G401.6 (cell line): Measurements from ENCODE around the gene CTSW.

Experiments used
- FAIRE-seq: peaks from 2 replicates; lab custom pipeline; 2012; peaks lifted over from hg19 to GRCh38; lab: Jason Lieb, UNC

The CTSW gene

DNA sequence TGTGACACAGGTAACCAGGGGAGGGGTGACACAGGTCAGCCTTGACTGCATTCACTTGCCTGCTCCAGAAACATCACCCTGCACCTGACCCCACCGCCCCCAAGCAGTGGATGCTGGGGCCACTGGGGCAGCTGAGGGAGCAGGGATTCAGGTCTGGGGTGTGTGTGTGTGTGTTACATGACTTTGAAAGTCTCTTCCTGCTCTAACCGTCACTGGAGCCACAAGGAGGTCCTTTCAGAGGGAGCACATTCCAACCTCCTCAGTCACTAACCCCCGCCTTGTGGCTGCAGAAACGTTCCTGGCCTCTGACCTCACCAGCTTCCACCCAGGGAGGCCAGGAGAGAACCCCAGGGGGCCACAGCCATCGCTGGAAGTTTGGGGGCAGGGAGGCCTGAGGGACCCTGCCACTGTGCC lies 23.4 kb downstream of the CTSW start:
- FAIRE-seq, result no peak

DNA sequence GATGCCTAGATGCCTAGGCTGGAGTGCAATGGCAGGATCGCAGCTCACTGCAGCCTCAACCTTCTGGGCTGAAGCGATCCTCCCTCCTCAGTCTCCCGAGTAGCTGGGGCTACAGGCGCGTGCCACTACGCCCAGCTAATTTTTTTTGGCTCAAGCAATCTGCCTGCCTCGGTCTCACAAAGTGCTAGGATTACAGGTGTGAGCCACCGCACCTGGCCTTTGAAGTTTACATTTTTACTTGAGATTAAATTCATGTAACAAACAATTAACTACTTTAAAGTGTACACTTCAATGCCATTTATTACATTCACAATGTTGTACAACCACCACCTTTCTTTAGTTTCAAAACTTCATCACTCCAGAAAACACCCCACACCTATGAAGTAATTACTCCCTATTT lies 24.1 kb downstream of the CTSW start:
- FAIRE-seq, result no peak

DNA sequence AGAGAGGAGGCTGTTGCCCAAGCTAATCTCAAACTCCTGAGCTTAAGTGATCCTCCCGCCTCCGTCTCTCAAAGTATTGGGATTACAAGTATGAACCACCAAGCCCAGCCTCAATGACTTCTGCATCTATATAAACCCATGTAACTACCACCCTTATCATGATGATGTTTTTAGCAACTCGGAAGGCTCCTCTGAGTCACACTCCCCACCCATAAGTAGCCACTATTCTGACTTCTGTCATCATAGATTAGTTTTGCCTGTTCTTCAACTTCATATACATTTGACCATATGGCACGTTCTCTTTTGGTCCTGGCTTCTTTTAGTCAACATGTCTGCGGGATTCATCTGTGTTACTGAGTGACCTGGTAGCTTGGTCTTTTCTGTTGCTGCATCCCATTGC lies 27.0 kb downstream of the CTSW start:
- no peak for FAIRE-seq

DNA sequence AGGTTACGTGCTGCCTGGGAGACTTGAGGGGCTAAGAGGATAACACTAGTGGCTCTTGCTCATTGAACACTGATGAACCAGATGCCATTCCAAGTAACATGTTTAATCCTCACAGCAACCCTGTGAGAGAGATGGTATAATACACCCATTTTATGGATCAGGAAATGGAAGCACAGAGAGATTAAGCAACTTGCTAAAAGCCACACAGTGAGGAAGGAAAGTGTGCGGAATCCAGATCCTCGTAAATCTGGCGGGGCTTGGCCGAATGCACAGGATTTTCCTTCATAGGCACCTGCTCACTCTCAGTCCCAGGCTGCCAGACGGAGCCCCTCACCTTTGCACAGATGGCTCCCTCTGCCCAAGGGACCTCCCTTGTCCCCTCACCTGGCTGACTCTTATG lies 28.2 kb downstream of the CTSW start:
- FAIRE-seq, result no peak

DNA sequence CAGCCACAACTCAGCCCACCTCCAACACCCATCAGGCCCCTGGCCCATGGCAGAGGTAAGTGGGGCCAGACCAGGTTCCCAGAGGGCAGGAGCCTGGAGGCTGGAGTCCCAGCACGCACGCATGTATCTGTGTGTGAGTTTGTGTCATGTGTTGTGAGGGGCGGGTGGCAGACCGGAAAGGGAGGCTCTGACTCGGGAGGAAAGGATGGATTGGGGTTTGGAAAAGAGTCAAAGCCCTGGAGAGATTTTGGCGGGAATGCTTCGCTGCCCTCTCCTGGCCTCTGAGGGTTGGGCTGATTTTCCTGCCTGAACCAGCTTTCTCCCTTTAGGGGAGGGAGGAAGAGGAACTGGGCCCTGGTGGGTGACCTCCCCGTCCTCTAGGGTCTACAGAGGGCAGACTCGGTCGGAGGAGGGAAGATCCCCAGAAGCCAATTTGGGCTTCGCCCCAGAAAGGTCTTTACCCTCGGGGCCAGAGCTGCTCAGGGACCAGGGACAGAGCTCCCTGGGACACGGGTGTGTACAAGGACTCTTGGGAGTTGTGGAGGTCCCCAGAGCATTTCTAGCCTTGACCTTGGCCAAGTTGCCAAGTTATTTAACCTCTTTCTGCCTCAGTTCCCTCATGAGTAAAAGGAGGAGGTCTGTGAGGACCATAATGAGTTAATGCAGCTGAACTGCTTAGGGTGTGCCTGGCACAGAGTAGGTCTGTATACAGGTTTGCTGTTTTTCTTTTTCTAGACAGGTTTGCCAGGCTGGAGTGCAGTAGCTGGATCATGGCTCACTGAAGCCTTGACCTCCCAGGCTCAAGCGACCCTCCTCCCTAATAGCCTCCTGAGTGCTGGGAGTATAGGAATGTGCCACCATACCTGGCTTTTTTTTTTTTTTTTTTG lies 32.3 kb downstream of the CTSW start:
- peak; percentile 66 for FAIRE-seq

DNA sequence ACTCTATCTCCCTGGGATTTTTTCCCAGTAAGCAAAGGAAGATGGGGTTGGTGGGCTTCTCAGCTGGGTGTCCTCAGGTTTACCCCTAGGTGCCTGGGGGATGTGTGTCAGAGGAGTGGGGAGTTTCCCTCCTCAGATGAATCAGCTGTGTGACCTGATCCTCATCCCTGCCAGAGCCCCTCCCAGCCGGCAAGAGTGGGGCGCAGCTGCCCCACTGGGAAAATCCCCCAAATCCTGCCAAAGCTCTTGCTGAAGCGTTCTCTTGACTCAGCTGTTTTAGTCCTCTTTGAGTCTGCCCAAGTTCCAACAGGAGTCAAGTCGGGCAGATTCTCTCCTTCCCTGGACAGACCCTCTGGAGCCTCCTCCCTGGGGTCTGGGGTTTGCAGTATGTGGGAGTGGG lies 33.2 kb downstream of the CTSW start:
- FAIRE-seq, result no peak

DNA sequence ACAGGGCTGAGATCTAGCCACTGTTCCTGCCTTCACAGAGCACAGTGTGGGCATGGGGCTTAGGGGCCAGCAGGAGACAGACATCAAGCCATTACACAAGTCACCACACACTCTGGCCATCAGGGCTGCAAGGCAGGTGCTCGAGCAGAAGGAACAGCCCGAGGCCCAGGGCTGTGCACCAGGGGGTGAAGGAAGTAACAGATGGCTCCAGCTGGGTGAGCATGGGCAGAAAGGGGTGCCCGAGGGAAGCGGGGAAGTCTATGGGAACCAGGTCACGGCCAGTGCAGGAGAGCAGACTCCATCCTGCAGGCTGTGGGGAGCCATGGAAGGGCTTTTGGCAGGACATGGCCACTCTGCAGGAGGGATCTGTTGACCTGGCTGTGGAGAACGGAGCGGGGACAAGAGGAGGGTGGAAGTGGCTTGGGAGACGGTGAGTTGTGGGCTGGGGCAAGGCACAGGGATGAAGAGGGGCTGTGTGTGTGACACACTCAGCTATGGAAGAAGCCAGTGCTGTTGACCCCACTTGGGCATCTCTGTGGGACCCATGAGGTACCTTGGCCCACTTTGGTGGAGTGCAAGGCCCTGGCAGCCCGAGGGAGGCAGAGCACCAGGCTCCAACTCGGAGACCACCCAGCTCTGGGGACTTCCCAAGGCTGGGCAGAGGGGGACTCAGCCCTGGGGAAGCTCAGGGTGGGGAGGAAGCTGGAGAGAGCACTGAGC lies 35.6 kb downstream of the CTSW start:
- no peak for FAIRE-seq

DNA sequence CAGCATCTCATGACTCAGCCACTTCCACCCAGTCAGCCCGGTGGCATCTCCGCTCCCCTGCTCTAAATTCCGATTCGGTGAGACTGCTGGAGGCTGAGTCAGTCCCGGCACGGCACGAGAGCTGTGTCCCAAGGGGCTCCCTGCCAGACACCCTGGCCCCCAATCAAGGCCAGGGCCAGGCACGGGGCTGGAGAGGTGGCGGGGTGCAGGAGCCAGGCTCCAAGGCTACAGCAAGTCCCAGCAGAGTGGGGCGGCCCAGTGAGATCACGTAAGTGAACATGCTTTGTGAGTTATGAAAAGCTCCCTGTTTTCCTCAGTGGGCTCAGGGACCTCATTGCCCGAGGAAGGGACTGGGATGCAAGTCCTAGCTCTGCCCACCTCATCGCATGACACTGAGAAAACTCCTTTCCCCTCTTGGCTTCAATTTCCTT lies 36.2 kb downstream of the CTSW start:
- FAIRE-seq, result peak; percentile 97

DNA sequence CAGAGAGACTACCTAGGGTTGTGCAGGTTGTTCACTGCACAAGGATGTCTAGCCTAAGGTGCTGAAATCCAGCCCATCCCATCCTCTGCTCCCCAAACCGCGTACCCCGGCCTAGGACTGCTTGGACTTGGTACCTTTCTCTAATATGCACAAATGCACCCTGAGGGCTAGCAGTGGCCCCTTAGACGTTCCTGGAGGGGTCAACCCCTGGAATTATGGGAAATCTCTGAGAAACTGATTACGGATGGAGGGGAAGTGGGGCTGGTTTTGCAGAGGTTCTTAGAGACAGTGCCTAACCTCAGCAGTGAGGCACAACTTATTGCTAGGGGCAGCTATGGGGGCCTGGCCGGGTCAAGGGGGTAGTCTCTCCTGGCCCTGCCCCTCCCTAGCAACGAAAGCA lies 36.8 kb downstream of the CTSW start:
- FAIRE-seq, result no peak

DNA sequence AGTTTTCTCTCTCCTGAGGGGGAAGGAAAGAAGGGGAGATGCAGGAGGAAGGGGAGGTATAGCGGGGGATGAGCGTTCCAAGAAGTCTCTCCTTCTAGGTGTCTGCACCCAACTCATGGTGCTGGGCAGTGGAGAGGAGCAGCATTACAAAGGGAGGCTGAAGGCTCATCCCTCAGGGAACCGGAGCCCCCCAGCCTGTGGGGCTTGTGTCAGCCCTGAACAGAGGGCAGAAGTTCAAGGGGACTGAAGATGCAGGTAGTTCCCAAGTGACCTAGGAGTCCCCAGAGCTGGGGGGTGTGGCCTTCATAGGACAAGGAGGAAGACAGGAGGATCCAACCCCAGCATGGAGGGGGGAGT lies 37.4 kb downstream of the CTSW start:
- no peak for FAIRE-seq

DNA sequence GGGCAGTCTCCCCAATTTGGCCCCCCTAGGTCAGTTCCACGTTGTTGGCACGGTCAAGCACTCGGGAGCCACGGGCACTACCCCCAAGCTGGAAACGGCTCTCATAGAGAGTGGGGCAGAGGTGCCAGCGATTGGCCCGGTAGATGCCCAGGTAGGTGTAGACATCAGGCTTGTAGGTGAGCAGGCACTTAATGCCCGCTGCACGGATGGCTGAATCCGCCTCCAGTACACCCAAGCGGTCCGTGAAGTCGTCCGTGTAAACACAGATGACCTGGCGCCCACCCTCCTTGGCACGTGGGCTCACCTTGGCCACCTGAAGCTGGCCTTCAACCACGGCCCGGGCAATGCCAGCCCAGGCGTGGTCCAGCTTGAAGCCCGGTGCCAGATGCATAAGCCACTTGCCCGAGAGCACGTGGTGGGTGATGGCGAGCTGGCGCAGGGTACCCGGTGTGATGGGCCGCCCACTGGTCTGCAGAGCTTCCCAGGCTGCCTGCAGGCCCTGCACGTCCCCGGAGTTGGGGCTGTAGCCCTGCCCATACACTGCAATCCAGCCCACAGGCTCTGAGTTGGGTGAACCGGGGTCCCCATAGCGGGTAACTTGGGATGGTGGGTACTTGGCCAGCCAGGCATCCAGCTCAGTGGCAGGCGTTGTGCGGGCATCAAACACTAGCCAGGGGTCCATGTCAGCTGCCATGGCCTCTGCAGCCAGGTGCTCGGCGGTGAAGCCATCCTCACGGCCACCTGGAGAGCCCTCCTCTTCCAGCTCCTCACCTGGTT lies 38.0 kb downstream of the CTSW start:
- FAIRE-seq, result no peak

DNA sequence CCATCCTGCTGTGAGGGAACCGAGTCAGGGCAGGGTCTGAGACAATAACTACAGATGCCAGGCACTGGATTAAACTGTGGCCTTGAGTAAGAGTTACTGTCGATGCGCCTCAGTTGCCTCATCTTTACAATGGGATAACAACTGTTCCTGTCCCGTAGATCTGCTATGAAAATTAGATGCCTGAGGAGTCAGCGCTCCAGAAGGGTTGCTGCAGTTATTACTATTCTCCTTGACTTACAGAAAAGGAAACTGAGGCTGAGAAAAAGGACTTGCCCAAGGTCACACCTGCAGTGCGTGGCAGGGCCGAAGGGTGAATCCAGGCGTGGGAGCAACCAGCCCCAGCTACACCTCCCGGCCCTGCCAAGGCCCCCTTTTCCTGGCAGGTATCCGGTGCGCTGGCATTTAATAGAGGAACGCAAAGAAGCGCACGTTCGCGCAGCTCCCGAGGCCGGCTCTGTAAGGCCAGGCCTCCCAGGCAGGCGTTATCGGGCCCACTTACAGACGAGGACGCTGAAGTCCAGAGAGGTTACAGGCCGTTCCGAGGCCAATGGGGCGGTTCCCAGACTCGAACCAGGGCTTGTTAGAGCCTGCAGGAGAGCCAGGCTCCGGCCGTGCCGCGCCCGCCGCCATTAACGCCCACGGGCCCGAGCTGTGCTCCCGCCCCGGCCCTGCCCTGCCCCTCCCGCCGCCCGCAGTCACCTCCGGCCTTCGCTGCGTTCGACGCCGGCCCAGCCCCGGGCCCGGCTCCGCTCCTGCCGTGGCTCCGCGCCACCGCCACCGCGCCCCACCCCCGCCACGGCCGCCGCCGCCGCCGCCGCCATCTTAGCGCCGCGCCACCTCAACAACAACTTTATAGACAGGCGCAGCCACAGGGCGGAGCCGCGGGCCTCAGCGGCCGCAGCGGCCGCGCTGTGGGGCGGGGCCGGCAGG lies 38.8 kb downstream of the CTSW start, which contains the start of gene C11orf68:
TSS of gene C11orf68 (minus strand) at position 852 of the 930 bp plus-strand sequence. CDS start at position 821, 31 bp downstream.
- no peak for FAIRE-seq

DNA sequence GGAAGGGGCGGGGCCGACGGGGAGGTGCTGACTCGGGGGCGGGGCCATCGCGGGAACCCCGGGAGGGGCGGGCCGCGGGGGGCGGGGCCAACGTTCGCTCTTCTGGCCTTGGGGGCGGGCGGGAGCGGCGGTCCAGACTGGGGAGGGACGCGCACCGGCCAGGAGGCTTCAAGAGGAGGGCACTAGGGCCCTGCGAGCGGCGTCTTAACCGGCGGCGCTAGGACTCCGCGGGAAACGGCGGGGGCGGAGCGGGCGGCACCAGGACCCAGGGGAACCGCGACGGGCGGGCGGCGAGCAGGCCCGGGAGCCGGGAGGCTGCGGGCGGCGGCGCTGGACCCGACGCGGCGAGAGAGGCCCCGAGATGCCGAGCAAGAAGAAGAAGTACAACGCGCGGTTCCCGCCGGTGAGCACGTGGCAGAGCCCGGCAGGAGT lies 39.5 kb downstream of the CTSW start, which contains the start of gene DRAP1:
TSS of gene DRAP1 (plus strand) at position 286 of the 432 bp plus-strand sequence. CDS start at position 362, 76 bp downstream.
- FAIRE-seq, result no peak

DNA sequence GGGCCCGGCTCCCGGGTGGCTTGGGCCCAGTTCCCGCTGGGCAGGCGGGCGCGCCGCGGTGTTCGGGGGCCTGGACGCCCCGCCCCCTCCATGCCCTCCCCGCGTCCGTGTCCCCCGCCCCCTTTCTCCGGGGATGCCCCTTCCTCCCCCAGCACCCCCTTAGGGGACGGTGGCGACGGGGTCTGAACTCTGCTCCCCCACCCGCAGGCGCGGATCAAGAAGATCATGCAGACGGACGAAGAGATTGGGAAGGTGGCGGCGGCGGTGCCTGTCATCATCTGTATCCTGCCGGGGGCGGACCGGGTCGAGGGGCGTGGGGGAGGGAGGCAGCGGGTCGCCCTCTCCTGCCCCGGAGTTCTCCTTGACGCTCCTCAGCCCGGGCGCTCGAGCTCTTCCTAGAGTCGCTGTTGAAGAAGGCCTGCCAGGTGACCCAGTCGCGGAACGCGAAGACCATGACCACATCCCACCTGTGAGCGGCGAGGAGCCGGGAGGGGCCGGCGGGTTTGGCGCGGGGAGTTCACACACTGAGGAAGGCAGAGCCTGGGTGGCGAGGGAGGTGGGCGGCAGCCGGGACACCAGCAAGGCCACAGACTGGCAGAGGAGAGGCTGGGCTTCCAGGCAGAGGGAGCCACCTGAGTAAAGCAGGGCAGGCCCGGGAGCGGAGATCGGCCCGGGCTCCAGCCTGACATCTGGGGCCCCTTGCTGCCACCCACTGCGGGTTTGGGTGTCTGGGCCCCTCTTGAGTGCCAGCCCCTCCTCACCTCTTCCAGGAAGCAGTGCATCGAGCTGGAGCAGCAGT lies 40.1 kb downstream of the CTSW start:
- FAIRE-seq, result no peak

DNA sequence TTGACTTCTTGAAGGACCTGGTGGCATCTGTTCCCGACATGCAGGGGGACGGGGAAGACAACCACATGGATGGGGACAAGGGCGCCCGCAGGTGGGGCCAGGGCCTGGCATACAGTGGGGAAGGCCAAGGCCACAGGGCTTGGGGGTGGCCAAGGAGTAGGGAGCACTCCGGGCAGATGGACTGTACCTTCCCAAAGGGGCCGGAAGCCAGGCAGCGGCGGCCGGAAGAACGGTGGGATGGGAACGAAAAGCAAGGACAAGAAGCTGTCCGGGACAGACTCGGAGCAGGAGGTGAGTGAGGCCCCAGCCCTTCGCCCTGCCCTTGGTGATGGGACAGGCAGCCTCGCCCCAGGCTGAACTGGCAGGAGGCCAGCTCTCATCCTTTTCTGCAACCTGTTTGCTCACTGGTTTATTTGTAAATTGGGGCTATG lies 40.8 kb downstream of the CTSW start:
- FAIRE-seq, result no peak

DNA sequence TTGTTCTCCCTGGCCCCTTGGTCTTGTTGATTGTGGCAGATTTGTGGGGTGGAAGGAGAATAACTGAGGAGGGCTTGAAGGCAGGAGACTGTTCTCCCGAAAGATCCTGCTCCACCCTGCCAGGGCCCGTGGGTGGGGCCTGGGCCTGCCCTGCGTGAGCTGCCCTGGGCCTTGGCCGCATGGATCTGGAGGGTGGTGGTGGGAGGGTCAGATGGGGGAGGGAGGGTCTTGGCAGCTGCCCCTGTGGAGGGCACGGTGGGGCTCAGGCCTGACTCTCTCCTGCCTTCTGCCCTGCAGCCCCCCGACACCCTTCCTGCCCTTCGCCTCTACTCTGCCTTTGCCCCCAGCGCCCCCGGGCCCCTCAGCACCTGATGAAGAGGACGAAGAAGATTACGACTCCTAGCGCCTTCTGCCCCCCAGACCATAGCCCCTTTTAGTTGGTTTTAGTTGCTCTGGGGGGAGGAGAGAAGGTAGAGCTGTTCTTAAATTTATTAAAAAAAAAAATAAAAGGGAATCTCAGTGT lies 41.5 kb downstream of the CTSW start:
- no peak for FAIRE-seq

DNA sequence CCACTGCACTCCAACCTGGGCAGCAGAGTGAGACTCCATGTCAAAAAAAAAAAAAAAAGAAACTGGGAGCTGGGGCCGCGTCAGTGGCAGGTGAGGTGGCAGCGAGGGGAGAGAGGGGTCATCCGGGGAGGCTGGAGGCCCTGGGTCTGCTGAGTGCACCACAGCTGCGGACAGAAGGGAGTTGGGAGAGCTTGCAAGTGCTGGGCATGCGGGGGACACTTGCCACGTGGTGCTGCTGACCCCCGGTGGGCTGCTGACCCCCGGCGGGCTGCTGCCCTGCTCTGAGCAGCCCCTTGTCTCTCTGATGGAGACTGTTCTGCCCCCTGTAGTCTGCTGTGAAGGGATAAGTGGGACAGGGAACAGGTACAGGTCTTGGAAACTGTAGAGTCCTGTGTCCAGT lies 42.2 kb downstream of the CTSW start:
- no peak for FAIRE-seq

DNA sequence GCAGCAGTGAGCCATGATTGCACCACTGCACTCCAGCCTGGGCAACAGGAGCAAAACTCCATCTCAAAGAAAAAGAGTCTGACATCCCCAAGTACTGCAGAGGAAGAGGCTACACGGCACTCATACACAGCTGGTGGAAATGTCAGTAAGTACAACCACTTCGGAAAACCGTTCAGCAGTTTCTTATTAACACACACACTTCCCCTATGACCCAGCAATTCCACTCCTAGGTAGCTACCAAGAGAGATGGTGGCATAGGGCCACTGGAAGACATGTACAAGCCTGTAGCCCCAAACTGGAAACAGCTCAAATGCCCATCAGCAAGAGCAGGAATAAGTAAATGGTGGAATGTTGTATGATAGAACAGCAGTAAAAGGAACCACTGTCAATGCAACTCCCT lies 42.9 kb downstream of the CTSW start:
- no peak for FAIRE-seq

DNA sequence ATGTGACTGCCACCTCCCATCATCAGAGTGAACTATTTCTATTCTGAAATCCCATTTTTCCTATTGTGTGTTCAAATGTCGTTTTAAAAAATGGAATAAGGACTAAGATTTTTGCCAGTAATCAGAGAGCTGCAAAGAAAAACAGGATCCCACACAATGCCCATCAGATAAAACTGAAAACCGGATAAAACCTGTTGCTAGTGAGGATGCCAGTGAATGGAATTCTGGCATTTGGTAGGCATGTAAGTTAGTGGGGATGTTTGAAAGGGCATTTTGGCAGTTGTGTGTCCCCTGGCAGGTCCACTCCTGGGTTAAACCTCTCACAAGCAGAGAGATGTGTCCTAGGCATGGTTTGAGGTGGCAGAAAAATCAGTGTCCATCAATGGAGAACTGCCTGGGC lies 45.8 kb downstream of the CTSW start:
- FAIRE-seq, result no peak

DNA sequence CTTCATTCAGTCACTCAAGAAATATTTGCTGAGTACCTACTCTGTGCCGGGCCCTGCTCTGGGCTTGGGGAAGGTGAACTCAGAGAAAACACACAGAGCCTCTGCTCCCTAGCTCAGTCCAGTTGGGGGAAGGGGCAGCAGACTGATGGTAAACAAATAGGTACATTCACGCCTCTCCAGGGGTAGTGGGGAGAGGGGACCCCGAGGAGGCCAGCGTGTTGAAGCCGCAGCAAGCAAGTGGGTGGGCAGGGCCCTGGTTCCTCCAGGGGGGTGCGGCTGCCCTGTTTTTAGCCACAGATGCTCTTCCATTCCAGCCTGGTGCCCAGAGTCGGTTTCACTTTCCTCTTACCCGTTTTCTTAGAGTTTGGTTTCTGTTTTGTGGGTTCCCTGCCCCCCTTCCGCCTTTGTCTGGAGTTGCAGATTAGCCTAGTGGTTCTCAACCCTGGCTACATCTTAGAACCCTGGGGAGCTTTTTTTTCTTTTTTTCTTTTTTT lies 48.3 kb downstream of the CTSW start:
- FAIRE-seq, result no peak
